ENCODE measurements around the gene UFD1.

UFD1 gene

DNA sequence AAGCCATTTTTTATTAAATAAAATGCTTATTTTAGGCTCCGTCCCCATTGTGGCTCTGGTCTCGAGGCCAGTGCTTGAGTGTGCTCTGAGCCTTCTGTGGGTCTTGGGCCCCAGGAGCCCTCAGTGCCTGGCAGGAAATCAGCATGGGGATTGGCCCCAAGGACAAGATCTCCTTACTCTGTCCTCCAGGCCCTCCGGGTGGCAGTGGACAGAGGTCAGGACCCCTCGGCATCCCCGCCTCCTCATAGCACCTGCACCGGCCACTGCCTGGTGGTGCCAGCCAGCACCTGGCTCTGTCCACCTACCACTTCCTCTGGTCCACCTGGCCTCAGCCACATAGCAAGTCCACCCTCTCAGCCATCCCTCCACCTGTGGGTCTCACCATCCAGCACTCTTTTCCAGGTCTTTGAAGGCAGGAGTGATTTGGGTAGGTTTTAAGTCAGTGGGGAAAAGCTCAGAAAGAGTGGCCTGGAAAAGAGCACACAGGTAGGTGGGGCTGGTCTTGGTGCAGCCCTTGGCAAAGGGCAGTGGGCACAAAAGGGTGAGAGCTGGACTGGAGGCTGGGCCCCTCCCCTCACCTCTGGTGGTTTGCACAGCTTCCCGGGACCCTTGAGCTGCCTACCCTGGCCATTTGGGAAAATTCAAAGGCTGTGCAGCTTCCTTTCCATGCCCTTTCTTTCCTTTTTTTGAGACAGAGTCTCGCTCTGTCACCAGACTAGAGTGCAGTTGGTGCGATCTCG, 41.7 kb upstream of the UFD1 start:
- in situ Hi-C loops (cut with MboI; ENCODE audit: low sequenced_read_pairs, unreplicated experiment): no loop called here
- TF ChIP-seq, protein P1, sequence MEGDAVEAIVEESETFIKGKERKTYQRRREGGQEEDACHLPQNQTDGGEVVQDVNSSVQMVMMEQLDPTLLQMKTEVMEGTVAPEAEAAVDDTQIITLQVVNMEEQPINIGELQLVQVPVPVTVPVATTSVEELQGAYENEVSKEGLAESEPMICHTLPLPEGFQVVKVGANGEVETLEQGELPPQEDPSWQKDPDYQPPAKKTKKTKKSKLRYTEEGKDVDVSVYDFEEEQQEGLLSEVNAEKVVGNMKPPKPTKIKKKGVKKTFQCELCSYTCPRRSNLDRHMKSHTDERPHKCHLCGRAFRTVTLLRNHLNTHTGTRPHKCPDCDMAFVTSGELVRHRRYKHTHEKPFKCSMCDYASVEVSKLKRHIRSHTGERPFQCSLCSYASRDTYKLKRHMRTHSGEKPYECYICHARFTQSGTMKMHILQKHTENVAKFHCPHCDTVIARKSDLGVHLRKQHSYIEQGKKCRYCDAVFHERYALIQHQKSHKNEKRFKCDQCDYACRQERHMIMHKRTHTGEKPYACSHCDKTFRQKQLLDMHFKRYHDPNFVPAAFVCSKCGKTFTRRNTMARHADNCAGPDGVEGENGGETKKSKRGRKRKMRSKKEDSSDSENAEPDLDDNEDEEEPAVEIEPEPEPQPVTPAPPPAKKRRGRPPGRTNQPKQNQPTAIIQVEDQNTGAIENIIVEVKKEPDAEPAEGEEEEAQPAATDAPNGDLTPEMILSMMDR (IDR thresholded peaks at IDR 0.05; ENCODE audit: borderline replicate concordance, control extremely low read depth, extremely low read depth, insufficient read depth, missing control alignments): no peak
- DNase-seq (ENCODE audit: low spot score): no peak

DNA sequence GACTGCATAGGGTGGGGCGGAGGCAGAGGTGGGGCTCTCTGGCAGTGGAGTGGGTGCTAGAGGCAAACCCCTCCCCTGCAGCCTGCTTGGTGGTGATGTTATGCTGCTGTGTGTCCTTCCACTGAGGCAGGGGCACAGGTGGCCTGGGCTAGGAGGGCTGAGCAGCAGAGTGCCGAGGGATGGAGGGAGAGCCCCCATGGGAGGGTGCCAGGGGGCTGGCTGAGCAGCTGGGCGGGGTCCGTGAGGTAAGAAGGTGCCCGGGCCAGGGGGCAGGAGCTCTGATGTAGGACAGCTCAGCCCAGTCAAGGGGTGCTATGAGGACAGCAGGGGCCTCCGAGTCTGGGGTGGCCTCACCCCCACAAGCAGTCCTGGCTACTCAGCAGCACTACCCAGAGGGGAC, 41.0 kb upstream of the UFD1 start:
- TF ChIP-seq, protein P1 (IDR thresholded peaks at IDR 0.05; ENCODE audit: borderline replicate concordance, control extremely low read depth, extremely low read depth, insufficient read depth, missing control alignments): no peak

DNA sequence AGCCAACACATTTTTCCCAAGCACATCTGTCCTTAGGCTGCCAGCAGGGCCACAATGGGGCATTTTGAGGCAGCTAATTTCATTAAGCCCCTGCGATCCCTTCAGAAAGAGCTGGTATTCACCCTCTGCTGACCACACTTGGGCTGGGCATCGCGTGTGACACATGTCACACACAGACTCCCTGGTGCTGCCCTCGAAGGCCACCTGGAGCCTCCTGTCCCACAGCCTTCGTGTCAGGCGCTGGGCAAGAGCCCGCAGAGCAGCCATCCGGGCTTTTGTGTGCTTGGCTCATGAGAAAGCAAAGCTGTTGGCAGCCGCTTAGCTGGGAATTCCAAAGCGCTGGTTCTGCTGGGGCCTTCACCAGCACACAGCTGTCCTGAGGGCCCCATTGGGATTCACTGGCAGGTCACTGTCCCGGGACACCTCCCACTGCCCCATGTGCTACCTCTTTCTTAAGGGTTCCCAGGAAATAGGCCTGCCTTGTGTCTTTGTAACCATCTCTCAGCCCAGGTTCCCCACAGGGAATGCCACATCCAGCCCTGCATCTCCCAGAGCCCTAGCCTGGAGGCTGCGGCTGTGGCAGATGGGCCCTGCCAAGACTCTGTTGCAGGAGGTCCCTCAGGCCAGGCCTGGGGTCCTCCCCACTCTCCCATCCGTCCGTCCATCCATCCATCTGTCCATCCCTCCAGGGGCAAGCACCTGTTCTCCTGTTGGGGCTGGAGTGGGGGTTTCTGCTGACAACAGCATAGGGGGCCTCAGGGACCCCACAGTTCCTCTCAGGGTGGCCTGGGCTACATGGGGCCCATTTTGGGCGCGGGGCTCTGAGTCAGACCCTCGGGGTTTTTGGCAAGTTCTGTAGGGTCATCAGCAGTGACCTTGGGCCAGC, 40.3 kb upstream of the UFD1 start:
- TF ChIP-seq, protein P1 (IDR thresholded peaks at IDR 0.05; ENCODE audit: borderline replicate concordance, control extremely low read depth, extremely low read depth, insufficient read depth, missing control alignments): no peak
- no peak for DNase-seq (ENCODE audit: low spot score)
- in situ Hi-C loops (cut with MboI; ENCODE audit: low sequenced_read_pairs, unreplicated experiment): no loop called here

More for the DNA sequence above, 41.0 kb upstream of the UFD1 start:
- DNase-seq (ENCODE audit: low spot score): no peak
- in situ Hi-C loops (cut with MboI; ENCODE audit: low sequenced_read_pairs, unreplicated experiment): no loop called here

DNA sequence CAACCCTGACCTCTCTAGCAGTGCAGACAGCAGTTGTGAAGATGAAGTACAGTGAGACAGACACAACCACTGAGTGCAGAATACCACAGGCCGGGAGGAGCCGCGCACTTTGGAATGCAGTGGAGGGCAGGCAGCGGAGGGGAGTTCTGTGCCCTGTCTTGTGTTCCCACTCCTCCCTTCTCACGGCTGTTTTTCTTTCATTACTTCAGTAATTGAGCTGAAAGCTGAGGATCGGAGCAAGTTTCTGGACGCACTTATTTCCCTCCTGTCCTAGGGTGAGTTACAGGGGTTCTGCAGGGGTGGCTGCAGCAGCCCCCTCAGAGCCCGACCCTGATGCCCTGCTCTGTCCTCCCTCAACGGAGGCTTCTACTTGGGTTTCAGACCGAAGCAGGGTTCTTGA, 39.6 kb upstream of the UFD1 start:
- TF ChIP-seq, protein P1 (IDR thresholded peaks at IDR 0.05; ENCODE audit: borderline replicate concordance, control extremely low read depth, extremely low read depth, insufficient read depth, missing control alignments): no peak
- DNase-seq (ENCODE audit: low spot score): no peak
- in situ Hi-C loops (cut with MboI; ENCODE audit: low sequenced_read_pairs, unreplicated experiment): no loop called here

DNA sequence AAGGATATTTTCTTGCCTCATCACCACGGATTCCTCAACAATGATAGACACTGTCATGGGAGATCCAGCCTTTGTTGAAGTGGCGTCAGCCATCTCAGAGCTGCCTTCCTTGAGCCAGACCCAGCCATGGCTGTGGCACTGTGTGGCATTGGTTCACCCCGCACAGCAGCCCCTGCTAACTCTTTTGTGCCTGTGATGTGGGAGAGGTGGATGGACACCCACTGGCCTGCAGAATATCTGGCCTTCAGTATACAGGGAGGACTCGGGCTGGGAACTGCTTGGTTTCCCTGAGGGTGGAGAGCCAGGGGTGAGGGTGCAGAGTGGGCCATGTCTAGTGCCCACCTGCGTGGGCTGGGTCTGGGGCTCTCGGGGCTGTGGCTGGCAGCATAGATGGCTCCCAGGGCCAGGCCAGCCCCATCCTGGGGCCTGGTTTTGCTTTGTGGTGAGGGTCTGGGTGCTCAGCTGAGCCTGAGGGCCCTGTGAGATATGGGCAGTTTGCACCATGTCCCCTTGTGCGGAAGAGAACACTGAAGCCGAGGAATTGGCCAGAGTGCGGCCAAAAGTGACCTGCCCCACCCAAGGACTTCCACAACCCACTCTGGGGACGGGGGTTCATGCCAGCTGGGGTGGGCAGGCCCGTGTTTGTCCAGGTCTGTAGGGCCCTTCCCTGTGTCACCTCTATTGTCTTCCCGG, 39.1 kb upstream of the UFD1 start:
- no peak for DNase-seq (ENCODE audit: low spot score)
- TF ChIP-seq, protein P1 (IDR thresholded peaks at IDR 0.05; ENCODE audit: borderline replicate concordance, control extremely low read depth, extremely low read depth, insufficient read depth, missing control alignments): no peak
- in situ Hi-C loops (cut with MboI; ENCODE audit: low sequenced_read_pairs, unreplicated experiment): no loop called here

DNA sequence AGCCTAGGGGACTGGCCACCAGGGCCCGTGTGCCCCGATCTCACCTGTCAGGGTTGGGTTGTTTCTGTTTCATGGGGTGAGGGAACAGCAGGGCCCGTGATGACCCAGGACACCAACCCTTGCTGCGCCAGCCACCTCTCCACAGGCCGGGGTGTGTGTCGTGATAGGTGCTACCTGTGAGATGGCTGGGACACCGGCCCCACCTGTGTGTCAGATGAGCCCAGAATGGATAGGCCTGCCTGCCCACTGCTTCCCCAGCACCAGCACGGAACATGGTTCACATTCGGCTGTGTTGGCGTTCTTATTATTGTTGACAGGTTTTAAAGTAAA, 38.1 kb upstream of the UFD1 start:
- in situ Hi-C loops (cut with MboI; ENCODE audit: low sequenced_read_pairs, unreplicated experiment): no loop called here
- DNase-seq (ENCODE audit: low spot score): no peak
- TF ChIP-seq, protein P1 (IDR thresholded peaks at IDR 0.05; ENCODE audit: borderline replicate concordance, control extremely low read depth, extremely low read depth, insufficient read depth, missing control alignments): no peak
